Immature natural killer cell (primary cell): ENCODE results near the gene GLT1D1. TPM values are rescaled to one million over a fixed set of nuclear protein-coding genes. Genes with fewer than 3 reads are reported as not detected.

Source experiments
- DNase-seq, 3 donors: peaks; one replicate each; pipeline ENCODE4 v3.0.0; 2022; ENCODE audit warnings: mixed read lengths in 1 of 3
- H3K27ac Mint-ChIP-seq, 6 donors: one replicate each; pipeline ENCODE4 v1.8.0; 2020; ENCODE audit warnings: mixed read lengths in 6 of 6, mild to moderate bottlenecking in 5 of 6, inconsistent platforms in 4 of 6, moderate library complexity in 3 of 6
- H3K27me3 Mint-ChIP-seq, 3 donors: one replicate each; pipeline ENCODE4 v1.8.0; 2020 to 2021; ENCODE audit warnings: low read depth in 3 of 3, mild to moderate bottlenecking in 3 of 3, mixed read lengths in 3 of 3, moderate library complexity in 3 of 3, inconsistent platforms in 1 of 3
- H3K36me3 Mint-ChIP-seq, 3 donors: one replicate each; pipeline ENCODE4 v1.8.0; 2020; ENCODE audit warnings: mixed read lengths in 3 of 3, inconsistent platforms in 2 of 3, mild to moderate bottlenecking in 2 of 3
- H3K4me1 Mint-ChIP-seq, 2 donors: one replicate each; pipeline ENCODE4 v1.8.0; 2020; ENCODE audit warnings: inconsistent platforms in 2 of 2, mild to moderate bottlenecking in 2 of 2, mixed read lengths in 2 of 2, moderate library complexity in 1 of 2
- H3K4me3 Mint-ChIP-seq, 5 donors: one replicate each; pipeline ENCODE4 v1.8.0; 2020; ENCODE audit warnings: mild to moderate bottlenecking in 5 of 5, mixed read lengths in 5 of 5, inconsistent platforms in 3 of 5, moderate library complexity in 3 of 5
- H3K9me3 Mint-ChIP-seq, 6 donors: one replicate each; pipeline ENCODE4 v1.8.0; 2020; ENCODE audit warnings: mild to moderate bottlenecking in 6 of 6, mixed read lengths in 6 of 6, inconsistent platforms in 4 of 6, moderate library complexity in 3 of 6
- polyA plus RNA-seq, 3 donors: library from polyadenylated mRNA; unstranded; fragments of 300-500 nt; fragmentation: Illumina TruSeq; gene quantifications; one replicate each; pipeline ENCODE4 v1.2.3, GENCODE V29; 2021

Gene GLT1D1
- polyA plus RNA-seq, 3 donors from 2014 or later = 2.5 TPM; not detected in 2

DNA sequence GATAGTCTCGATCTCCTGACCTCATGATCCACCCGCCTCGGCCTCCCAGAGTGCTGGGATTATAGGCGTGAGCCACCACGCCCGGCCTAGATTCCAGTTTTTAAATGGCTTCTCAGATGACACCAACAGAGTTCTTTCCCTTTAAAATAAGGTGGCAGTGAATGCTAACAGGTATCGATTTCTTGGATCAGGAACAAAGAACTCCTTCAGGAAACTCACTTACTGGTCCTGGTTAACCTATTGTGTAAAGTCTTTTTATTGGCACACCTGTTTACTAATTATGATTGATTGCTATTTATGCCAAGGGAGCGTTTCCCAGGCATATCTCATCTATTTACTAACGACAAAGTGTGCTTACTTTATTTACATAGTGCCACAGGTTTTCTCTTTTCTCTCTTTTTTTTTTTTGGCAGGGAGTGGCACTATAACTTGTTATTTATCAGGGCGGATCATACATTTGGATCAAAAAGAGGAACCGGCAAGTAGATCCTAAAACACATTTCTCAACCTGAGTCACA is 89.7 kb downstream of the GLT1D1 start:
- peaks cover 2 to 8% (median 3%) of the 10 kb centered on the region in 3 donors for H3K27me3 Mint-ChIP-seq
- no peak overlapping the region for H3K27ac Mint-ChIP-seq
- H3K36me3 Mint-ChIP-seq = peaks cover 0 to 3% (median 0%) of the 10 kb centered on the region in 3 donors
- no peak overlapping the region for H3K4me3 Mint-ChIP-seq
- H3K4me1 Mint-ChIP-seq = no peaks in the 10 kb centered on the region
- DNase-seq = no peak
- no peaks in the 10 kb centered on the region for H3K9me3 Mint-ChIP-seq

- no peak for DNase-seq
- H3K4me3 Mint-ChIP-seq = no peak overlapping the region
- peaks cover 2 to 10% (median 2%) of the 10 kb centered on the region in 3 donors for H3K27me3 Mint-ChIP-seq
- peaks cover 0 to 3% (median 0%) of the 10 kb centered on the region in 3 donors for H3K36me3 Mint-ChIP-seq
- H3K27ac Mint-ChIP-seq = no peak overlapping the region
- H3K9me3 Mint-ChIP-seq = no peaks in the 10 kb centered on the region
- H3K4me1 Mint-ChIP-seq = no peaks in the 10 kb centered on the region
Observed at GRCh38 chr12:128944956-128945355, 91.7 kb downstream of the GLT1D1 start.

- H3K4me1 Mint-ChIP-seq = no peaks in the 10 kb centered on the region
- H3K27me3 Mint-ChIP-seq = peaks cover 0 to 10% (median 0%) of the 10 kb centered on the region in 3 donors
- H3K36me3 Mint-ChIP-seq = peaks cover 0 to 3% (median 0%) of the 10 kb centered on the region in 3 donors
- no peak for DNase-seq
- H3K9me3 Mint-ChIP-seq = no peaks in the 10 kb centered on the region
- no peak overlapping the region for H3K4me3 Mint-ChIP-seq
- H3K27ac Mint-ChIP-seq = peak overlapping the region in 1 of 6 donors; percentile 32
Observed at GRCh38 chr12:128947209-128947608, 93.9 kb downstream of the GLT1D1 start.

DNA sequence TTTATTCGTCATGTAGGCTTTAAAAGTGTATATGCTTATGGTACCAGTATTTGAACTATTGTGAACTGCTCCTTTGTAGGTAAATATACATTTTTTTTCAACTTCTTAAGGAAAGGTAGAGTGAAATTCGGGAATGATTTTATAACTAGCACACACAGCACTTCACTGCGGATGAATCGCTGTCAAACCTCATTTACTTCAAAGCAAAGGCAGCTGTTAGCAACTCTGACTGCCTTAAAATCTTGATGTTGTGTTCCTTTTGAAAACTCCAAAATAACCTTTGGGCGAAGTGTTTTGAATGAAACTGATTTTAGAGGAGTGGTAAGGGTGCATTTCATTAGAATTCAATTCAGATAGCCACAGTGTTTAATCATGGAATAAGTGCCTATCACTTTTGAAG is 95.8 kb downstream of the GLT1D1 start:
- Mint-ChIP-seq H3K27me3 (peaks cover 0 to 3% (median 0%) of the 10 kb centered on the region in 3 donors), H3K27ac (no peak overlapping the region), H3K4me3 (no peak overlapping the region), H3K4me1 (no peaks in the 10 kb centered on the region), H3K36me3 (peaks cover 0 to 6% (median 0%) of the 10 kb centered on the region in 3 donors), H3K9me3 (no peaks in the 10 kb centered on the region)
- no peak for DNase-seq

GRCh38 chr12:128951448-128951847 is 98.2 kb downstream of the GLT1D1 start:
- no peaks in the 10 kb centered on the region for H3K9me3 Mint-ChIP-seq
- DNase-seq = no peak
- H3K27me3 Mint-ChIP-seq = peaks cover 0 to 6% (median 3%) of the 10 kb centered on the region in 3 donors
- H3K4me3 Mint-ChIP-seq = no peak overlapping the region
- H3K27ac Mint-ChIP-seq = no peak overlapping the region
- peaks cover under 1% of the 10 kb centered on the region in 2 donors for H3K4me1 Mint-ChIP-seq
- H3K36me3 Mint-ChIP-seq = peaks cover 0 to 6% (median 0%) of the 10 kb centered on the region in 3 donors

- no peak for DNase-seq
- Mint-ChIP-seq H3K36me3 (peaks cover 0 to 4% (median 0%) of the 10 kb centered on the region in 3 donors), H3K9me3 (no peaks in the 10 kb centered on the region), H3K27ac (no peak overlapping the region), H3K27me3 (peaks cover 7 to 18% (median 13%) of the 10 kb centered on the region in 3 donors), H3K4me1 (peaks cover 8 to 9% of the 10 kb centered on the region in 2 donors), H3K4me3 (no peak overlapping the region)
Observed at GRCh38 chr12:128956755-128957154, 103.5 kb downstream of the GLT1D1 start.

- H3K27me3 Mint-ChIP-seq = peaks cover 9 to 19% (median 13%) of the 10 kb centered on the region in 3 donors
- H3K27ac Mint-ChIP-seq = peak overlapping the region in 1 of 6 donors; percentile 70
- H3K36me3 Mint-ChIP-seq = no peaks in the 10 kb centered on the region
- H3K9me3 Mint-ChIP-seq = peaks cover 0 to 2% (median 0%) of the 10 kb centered on the region in 6 donors
- H3K4me3 Mint-ChIP-seq = no peak overlapping the region
- DNase-seq = peak in 1 of 3 donors; percentile 7
- peaks cover 8 to 9% of the 10 kb centered on the region in 2 donors for H3K4me1 Mint-ChIP-seq
Observed at GRCh38 chr12:128959901-128960300, 106.6 kb downstream of the GLT1D1 start.

GRCh38 chr12:128961308-128961902 is 108.1 kb downstream of the GLT1D1 start:
- peaks cover 7 to 9% of the 10 kb centered on the region in 2 donors for H3K4me1 Mint-ChIP-seq
- H3K9me3 Mint-ChIP-seq = peaks cover 0 to 2% (median 0%) of the 10 kb centered on the region in 6 donors
- H3K4me3 Mint-ChIP-seq = no peak overlapping the region
- no peak overlapping the region for H3K27ac Mint-ChIP-seq
- no peak for DNase-seq
- H3K27me3 Mint-ChIP-seq = peaks cover 9 to 14% (median 13%) of the 10 kb centered on the region in 3 donors
- no peaks in the 10 kb centered on the region for H3K36me3 Mint-ChIP-seq

DNA sequence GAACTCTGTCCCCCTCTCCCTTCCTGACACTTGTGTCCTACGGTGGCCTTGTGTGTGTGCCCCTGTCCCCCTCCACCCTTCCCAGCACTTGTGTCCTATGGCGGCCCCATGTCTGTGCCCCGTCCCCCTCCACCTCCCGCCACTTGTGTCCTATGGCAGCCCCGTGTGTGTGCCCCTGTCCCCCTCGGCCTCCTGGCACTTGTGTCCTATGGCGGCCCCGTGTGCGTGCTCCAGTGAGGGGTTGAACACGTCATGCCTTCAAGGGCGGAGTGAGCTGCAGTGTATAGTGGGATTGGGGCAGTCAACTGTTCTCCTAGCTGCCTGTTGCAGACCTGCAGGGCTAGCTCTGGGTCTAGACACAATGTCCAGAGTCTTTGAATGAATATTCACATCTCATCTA is 108.7 kb downstream of the GLT1D1 start:
- Mint-ChIP-seq H3K27ac (no peak overlapping the region), H3K9me3 (peaks cover 0 to 2% (median 0%) of the 10 kb centered on the region in 6 donors), H3K36me3 (no peaks in the 10 kb centered on the region), H3K27me3 (peaks cover 8 to 13% (median 9%) of the 10 kb centered on the region in 3 donors), H3K4me1 (peaks cover 2 to 3% of the 10 kb centered on the region in 2 donors), H3K4me3 (no peak overlapping the region)
- DNase-seq = no peak

GRCh38 chr12:128966203-128966810 is 113.0 kb downstream of the GLT1D1 start:
- Mint-ChIP-seq H3K9me3 (peaks cover 0 to 2% (median 0%) of the 10 kb centered on the region in 6 donors), H3K27me3 (peaks cover 3 to 8% (median 6%) of the 10 kb centered on the region in 3 donors), H3K4me1 (peaks cover 6 to 10% of the 10 kb centered on the region in 2 donors), H3K36me3 (peaks cover 0 to 4% (median 3%) of the 10 kb centered on the region in 3 donors), H3K27ac (peak overlapping the region in 1 of 6 donors; percentile 67), H3K4me3 (no peak overlapping the region)
- DNase-seq = no peak

- Mint-ChIP-seq H3K4me1 (peaks cover 6 to 10% of the 10 kb centered on the region in 2 donors), H3K27me3 (peaks cover 6 to 14% (median 6%) of the 10 kb centered on the region in 3 donors), H3K9me3 (peaks cover 0 to 1% (median 0%) of the 10 kb centered on the region in 6 donors), H3K27ac (no peak overlapping the region), H3K36me3 (peaks cover 0 to 4% (median 3%) of the 10 kb centered on the region in 3 donors), H3K4me3 (no peak overlapping the region)
- no peak for DNase-seq
Observed at GRCh38 chr12:128968668-128969067, 115.4 kb downstream of the GLT1D1 start.

DNA sequence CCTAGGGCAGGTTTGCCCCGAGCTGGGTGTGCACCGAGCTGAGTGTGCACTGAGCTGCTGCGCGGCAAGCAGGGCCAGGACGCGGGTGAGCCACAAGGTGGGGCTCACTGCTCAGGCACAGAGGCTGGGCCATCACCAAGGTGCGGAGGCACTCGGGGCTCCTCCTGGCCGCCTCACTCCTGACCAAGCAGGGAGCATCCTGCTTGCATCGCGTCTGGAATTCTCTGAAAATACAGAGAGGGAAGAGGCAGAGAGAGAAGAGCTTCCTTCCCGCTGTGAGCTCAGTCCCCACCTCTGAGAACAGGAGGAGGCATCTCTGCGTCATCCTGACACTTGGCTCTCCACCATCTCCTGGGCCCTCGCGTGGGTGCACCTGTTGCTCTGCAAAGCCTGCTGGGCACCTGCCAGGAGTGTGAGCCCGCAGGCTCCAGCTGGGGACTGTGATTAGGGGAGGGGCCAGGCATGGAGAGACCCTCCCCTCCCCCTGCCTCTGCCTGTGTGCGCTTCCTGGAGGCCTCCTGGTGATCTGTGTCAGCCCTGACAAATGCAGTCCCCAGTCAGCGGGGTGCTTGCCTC is 116.3 kb downstream of the GLT1D1 start:
- Mint-ChIP-seq H3K9me3 (peaks cover 0 to 1% (median 0%) of the 10 kb centered on the region in 6 donors), H3K27ac (no peak overlapping the region), H3K27me3 (peaks cover 5 to 21% (median 6%) of the 10 kb centered on the region in 3 donors), H3K36me3 (peaks cover 0 to 4% (median 3%) of the 10 kb centered on the region in 3 donors), H3K4me3 (peak overlapping the region in 4 of 5 donors; percentile 15 to 29 (median 22)), H3K4me1 (peaks cover 6 to 10% of the 10 kb centered on the region in 2 donors)
- DNase-seq = peak in 1 of 3 donors; percentile 18

- Mint-ChIP-seq H3K4me1 (peaks cover 6 to 10% of the 10 kb centered on the region in 2 donors), H3K27me3 (peaks cover 5 to 24% (median 7%) of the 10 kb centered on the region in 3 donors), H3K9me3 (peaks cover 0 to 1% (median 0%) of the 10 kb centered on the region in 6 donors), H3K27ac (no peak overlapping the region), H3K4me3 (no peak overlapping the region), H3K36me3 (peaks cover 0 to 4% (median 3%) of the 10 kb centered on the region in 3 donors)
- DNase-seq = no peak
Observed at GRCh38 chr12:128970110-128970509, 116.8 kb downstream of the GLT1D1 start.
